Caki2 (cell line): ENCODE data around the gene NPAP1. TPM values are rescaled to one million over a fixed set of nuclear protein-coding genes. Genes with fewer than 3 reads are reported as not detected.
"Not testable (repeated sequence)": the region's sequence is repeated elsewhere in the genome, so short reads cannot be mapped to it uniquely, and the experiment has no call there.

Experiments
- DNase-seq: peaks from one replicate; pipeline ENCODE4 v3.0.0-alpha.2; 2015; ENCODE audit warnings: low read depth
- in situ Hi-C: cut with HindIII; loops from 2 replicates; pipeline ENCODE4 v1.10.0; 2016; ENCODE audit warnings: low sequenced_read_pairs, low pct_unique_long_range_greater_than_20kb, mixed read lengths
- total RNA-seq: library from RNA; depleted of rRNA; stranded (reverse); fragments of >200 nt; shearing (Covaris generic); gene quantifications from 2 replicates; pipeline ENCODE4 v1.2.3, GENCODE V29; 2014; ENCODE audit warnings: low replicate concordance; rRNA removed

NPAP1 gene
- total RNA-seq = not detected in 2 replicates

DNA sequence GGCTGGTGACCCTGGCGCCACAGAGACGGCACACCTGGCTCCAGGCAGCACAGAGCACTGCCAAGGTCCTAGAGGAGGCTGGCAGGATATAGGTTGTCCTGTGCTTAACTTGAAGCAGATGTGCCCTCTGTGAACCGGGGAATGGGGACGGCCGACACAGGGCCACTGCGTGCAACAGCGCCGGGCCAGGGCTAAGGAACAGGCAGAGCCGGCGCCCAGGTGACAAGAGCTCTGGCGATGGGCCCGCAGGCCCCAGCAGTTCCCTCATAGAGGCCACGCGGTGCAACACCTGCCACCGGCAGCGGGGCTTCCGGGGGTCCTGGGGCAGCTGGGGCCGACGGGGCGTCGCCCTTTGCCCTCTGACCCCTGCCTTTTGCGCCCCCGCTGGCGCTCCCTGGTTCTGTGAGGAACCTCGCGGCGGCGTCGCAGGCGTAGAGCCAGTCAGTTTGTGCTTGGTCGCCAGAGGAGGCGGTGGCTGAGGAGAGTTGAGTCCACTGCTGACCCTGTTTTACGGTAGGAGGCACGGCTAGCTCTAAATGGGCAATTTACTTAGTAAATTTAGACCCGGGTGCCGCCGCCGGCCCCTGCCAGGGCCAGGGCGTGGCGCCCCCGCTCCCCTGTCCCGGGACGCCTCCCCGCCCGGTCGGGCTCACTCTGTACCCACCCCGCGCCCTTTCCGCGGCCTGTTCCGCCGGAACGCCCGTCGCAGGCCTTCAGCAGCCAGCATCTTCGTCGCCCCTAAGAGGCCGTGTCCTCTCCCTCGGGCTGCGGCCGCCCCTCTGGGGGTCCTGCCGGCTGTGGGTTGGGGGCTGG lies at the start of gene NPAP1:
Gene NPAP1, plus strand, starts transcription at position 444 of the 813 bp plus-strand sequence. Its CDS starts 93 bp downstream, at position 537.
- in situ Hi-C loops = no loop called here

GRCh38 chr15:24627443-24627842 lies 48.1 kb upstream of the NPAP1 start:
- DNase-seq = peak; percentile 1
- in situ Hi-C loops = no loop called here

More for the DNA sequence above, at the start of gene NPAP1:
- DNase-seq = no peak

GRCh38 chr15:24633082-24633481 lies 42.5 kb upstream of the NPAP1 start:
- in situ Hi-C loops = no loop called here
- DNase-seq = no peak

DNA sequence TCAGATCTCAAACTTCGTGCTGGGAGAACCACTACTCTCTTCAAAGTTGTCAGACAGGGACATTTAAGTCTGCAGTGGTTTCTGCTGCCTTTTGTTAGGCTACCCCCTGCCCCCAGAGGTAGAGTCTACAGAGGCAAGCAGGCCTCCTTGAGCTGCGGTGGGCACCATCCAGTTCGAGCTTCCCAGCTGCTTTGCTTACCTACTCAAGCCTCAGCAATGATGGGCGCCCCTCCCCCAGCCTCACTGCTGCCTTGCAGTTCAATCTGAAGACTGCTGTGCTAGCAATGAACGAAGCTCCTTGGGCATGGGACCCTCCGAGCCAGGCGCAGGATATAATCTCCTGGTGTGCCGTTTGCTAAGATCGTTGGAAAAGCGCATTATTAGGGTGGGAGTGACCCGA lies 36.2 kb upstream of the NPAP1 start:
- in situ Hi-C loops, DNase-seq: not testable (repeated sequence)

DNA sequence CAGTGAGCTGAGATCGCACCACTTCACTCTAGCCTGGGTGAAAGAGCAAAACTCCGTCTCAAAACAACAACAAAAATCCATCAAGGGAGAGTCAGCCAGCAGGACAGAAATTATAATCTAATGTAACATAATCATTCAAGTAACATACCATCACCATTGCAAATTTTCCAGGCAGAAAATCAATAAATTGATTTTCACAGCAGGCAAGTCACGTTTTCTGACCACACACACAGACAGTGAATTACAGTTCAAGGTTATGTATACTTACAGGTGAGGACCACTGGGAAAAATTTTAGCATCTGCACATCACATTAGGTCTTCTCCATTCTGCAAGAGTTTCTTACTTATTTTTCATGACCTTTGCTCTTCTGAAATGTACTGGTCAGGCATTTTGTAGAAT lies 29.9 kb upstream of the NPAP1 start:
- in situ Hi-C loops = no loop called here
- DNase-seq = no peak

DNA sequence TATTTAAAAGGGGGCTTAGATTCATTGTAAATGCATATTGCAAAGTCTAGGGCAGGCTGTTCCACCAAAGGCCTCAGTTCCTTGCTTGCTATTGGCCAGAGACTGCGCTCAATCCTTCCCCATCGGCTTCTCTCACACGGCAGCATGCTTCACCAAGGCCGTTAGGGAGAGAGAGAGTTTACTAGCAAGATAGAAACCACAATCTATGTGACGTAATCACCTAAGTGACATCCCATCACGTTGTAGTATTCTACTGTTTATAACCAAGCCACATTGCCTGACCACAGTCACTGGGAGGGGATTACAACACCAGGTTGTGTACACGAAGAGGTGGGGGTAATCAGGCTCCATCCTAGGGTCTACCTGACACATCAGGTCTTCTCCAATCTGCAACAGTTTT lies 16.0 kb upstream of the NPAP1 start:
- in situ Hi-C loops = no loop called here
- no peak for DNase-seq

DNA sequence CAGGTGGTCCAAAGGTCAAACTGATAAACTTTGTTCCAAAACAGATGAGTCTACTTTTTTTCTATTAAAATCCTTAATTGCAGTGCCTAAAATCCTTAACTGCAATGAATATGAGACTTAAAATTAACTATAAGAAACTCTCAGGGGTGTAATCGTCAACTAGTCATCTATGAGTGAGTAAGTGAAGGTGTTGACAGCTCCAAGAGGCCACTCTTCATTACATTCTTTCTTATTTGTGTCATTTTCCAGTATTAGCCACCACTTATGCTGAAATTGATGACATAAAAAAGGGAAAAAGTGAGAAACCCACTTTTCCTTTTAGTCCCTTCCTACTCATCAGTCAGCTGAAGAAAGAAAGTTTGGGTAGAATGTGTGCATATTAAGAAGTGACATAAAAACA lies 12.6 kb upstream of the NPAP1 start:
- no peak for DNase-seq
- in situ Hi-C loops = no loop called here

DNA sequence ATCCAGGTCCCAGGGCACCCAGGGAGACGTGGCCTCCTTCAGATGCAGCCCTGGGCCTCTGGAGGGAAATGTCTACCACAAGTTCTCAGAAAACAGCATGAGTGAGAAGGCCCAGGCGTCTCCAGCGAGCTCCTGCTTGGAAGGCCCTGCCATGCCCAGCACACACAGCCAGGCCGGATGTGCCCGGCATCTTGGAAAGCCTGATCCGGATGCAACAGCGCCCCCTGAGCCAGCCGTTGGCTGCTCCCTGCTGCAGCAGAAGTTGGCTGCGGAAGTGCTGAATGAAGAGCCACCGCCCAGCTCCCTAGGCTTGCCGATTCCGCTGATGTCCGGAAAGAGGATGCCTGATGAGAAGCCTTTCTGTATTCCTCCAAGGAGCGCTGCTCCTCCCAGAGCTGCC lies 856 bp downstream of the NPAP1 start:
- in situ Hi-C loops = no loop called here
- DNase-seq = no peak

DNA sequence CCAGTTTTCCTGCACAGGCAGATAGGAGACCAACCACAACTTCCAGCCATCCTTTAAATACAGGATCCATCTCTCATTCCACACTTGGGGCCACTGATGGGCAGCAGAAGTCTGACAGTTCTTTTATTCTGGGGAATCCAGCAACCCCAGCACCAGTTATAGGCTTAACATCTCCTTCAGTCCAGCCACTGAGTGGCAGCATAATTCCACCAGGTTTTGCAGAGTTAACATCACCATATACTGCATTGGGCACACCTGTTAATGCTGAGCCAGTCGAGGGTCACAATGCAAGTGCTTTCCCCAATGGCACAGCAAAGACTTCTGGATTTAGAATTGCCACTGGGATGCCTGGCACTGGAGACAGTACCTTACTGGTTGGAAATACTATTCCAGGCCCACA lies 2.9 kb downstream of the NPAP1 start:
- in situ Hi-C loops = no loop called here
- no peak for DNase-seq

GRCh38 chr15:24682002-24682401 lies 6.4 kb downstream of the NPAP1 start:
- in situ Hi-C loops = no loop called here

DNA sequence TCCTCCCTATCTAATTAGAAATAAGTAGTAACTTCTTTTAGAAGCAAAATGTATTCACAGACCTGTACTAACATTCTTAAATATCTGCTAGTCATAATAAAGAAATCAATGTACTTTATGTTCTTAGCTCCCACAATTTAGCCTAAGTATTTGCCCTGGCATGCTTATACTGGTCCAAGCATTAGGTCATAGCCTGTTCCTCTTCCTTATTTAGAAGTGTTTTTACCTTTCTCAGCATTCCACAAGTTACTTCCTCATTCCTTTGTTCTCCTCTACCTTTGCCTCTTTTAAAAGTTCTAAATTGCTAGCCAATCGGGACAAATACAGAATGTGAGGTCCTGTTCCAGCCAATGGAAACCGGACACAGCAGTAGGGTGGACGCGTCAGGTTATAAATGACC lies 7.3 kb downstream of the NPAP1 start:
- in situ Hi-C loops, DNase-seq: not testable (repeated sequence)

More at GRCh38 chr15:24682002-24682401, 6.4 kb downstream of the NPAP1 start:
- no peak for DNase-seq

- no peak for DNase-seq
- in situ Hi-C loops = no loop called here
Measured at GRCh38 chr15:24683736-24684135, 8.2 kb downstream of the NPAP1 start.

- DNase-seq = no peak
- in situ Hi-C loops = no loop called here
Measured at GRCh38 chr15:24684313-24684712, 8.7 kb downstream of the NPAP1 start.

- DNase-seq = no peak
- in situ Hi-C loops = no loop called here
Measured at GRCh38 chr15:24696201-24696600, 20.6 kb downstream of the NPAP1 start.

DNA sequence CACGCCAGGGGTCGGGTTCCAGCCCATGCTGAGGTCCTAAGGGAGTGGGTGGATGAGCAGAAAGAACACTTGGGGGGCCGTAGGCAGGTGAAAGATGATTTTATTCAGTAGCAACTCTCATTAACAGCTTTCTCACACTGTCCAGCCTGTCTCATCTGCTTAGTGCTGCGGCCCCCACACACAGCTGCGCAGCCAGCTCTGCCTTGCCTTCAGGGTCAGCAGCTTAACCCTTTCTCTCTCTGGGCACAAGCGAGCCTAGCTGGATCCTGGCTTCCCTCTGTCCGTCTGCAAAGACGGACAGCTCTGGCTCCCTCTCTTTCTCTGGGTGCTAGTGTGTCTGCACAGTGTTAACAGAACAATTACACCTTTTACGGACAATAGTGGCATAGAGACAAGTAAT lies 21.3 kb downstream of the NPAP1 start:
- no peak for DNase-seq
- in situ Hi-C loops = no loop called here

DNA sequence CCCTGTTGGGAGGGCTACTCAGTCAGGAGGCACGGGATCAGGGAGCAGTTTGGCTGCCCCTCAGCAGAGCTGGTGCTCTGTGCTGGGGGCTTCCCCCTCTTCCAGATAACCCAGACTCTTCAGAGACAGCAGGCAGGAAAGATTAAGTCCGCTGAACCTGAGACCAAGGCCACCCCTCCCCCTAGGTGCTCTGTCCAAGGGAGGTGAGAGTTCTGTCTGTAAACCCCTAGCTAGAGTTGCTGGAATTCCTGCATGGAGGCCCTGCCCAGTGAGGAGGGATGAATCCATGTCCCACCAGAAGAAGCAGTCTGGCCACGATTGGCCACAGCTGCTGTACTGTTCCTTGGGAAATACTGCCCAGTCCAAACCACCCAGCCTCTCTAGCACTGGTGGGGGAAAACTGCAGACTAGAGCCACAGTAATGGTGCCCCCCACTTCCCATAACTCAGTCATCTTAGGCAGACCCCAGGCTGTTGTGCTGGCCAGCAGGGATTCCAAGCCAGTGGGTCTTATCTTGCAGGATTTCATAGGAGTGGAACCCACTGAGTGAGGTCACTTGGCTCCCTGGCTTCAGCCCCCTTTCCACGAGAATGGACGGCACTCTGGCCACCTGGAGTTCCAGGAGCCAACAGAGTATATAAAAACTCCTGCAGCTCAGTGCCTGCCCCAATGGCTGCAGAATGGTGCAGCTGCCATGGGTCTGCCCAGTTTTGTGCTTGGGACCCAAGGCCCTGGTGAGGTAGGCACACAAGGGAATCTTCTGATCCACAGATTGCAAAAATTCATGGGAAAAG lies 42.9 kb downstream of the NPAP1 start:
- in situ Hi-C loops = no loop called here
- no peak for DNase-seq

DNA sequence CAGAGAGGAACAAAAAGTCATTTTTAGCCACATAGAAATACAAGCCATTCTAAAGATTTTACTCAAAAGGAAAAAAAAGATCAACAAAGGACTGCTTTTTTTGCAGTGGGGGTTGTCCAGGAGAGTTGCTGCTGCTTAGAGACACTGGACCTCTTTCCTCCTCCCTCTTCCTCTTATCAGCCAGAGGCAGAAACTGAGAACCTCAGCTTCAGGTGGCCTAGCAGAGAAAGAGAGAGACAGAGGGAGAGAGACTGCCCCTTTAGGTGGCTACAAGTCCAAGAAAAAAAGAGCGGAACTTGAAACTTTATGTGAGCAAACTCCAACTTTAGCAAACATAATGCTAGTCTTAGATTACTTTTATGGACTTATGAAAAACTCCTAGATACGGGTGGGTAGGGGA lies 54.2 kb downstream of the NPAP1 start:
- in situ Hi-C loops = no loop called here
- no peak for DNase-seq
